ENCODE measurements around the gene BORCS5.
"Not testable (repeated sequence)": the region's sequence is repeated elsewhere in the genome, so short reads cannot be mapped to it uniquely, and the experiment has no call there.

Gene BORCS5
- long read RNA-seq, full-length matches to known transcripts: 46 of 51 reads
- long read RNA-seq, partial matches to known transcripts: 0 of 51 reads
- long read RNA-seq, other reads (novel, unspliced or antisense): 5 of 51 reads

GRCh38 chr12:12356896-12357718 is at the start of gene BORCS5:
Gene BORCS5, plus strand, starts transcription at chr12:12357078. Its CDS starts 374 bp downstream, at chr12:12357452.
- H3K27me3 ChIP-seq (ENCODE audit: insufficient read depth, poor library complexity, severe bottlenecking): no peaks in the 10 kb centered on the region
- TF ChIP-seq POLR2AphosphoS5 (IDR thresholded peaks at IDR 0.05; ENCODE audit: low read depth) (peak; percentile 95), SPI1 (IDR thresholded peaks at IDR 0.05; ENCODE audit: borderline replicate concordance, low read depth) (peak; percentile 31; the same call in 1 of the 2 replicates), GABPA (IDR thresholded peaks at IDR 0.05; ENCODE audit: low read depth) (peak; percentile 27; the same call in 1 of the 2 replicates), REST (IDR thresholded peaks at IDR 0.05; ENCODE audit: insufficient replicate concordance, low read depth) (peak; percentile 53)
- TF ChIP-seq, protein P1, sequence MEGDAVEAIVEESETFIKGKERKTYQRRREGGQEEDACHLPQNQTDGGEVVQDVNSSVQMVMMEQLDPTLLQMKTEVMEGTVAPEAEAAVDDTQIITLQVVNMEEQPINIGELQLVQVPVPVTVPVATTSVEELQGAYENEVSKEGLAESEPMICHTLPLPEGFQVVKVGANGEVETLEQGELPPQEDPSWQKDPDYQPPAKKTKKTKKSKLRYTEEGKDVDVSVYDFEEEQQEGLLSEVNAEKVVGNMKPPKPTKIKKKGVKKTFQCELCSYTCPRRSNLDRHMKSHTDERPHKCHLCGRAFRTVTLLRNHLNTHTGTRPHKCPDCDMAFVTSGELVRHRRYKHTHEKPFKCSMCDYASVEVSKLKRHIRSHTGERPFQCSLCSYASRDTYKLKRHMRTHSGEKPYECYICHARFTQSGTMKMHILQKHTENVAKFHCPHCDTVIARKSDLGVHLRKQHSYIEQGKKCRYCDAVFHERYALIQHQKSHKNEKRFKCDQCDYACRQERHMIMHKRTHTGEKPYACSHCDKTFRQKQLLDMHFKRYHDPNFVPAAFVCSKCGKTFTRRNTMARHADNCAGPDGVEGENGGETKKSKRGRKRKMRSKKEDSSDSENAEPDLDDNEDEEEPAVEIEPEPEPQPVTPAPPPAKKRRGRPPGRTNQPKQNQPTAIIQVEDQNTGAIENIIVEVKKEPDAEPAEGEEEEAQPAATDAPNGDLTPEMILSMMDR (IDR thresholded peaks at IDR 0.05; ENCODE audit: insufficient read depth, low read length): no peak
- peak; percentile 96 to 98 for DNase-seq (ENCODE audit: low read depth in 1 of 2, low spot score in 1 of 2)
- peak within 1 kb of the TSS; percentile 62 for H3K4me3 ChIP-seq (replicated peaks; ENCODE audit: insufficient read depth, low read length)
- H3K27ac ChIP-seq (replicated peaks): peak within 1 kb of the TSS; percentile 98

DNA sequence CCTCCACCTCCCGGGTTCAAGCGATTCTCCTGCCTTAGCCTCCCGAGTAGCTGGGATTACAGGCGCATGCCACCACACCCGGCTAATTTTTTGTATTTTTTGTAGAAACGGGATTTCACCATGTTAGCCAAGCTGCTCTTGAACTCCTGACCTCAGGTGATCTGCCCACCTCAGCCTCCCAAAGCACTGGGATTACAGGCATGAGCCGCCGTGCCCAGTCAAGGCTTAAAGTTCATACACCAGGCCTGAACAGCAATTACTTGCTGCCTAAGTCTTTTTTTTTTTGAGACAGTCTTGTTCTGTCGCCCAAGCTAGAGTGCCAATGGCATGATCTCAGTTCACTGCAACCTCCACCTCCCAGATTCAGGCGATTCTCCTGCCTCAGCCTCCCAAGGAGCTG is 46.2 kb upstream of the BORCS5 start:
- H3K27me3 ChIP-seq (ENCODE audit: insufficient read depth, poor library complexity, severe bottlenecking); DNase-seq (ENCODE audit: low read depth in 1 of 2, low spot score in 1 of 2); H3K27ac ChIP-seq (replicated peaks); H3K4me3 ChIP-seq (replicated peaks; ENCODE audit: insufficient read depth, low read length): not testable (repeated sequence)

GRCh38 chr12:12315838-12316237 is 41.0 kb upstream of the BORCS5 start:
- no peak for DNase-seq (ENCODE audit: low read depth in 1 of 2, low spot score in 1 of 2)
- no peak for TF ChIP-seq GABPA (IDR thresholded peaks at IDR 0.05; ENCODE audit: low read depth)
- Histone ChIP-seq H3K4me3 (replicated peaks; ENCODE audit: insufficient read depth, low read length) (no peak overlapping the region), H3K27me3 (ENCODE audit: insufficient read depth, poor library complexity, severe bottlenecking) (no peaks in the 10 kb centered on the region), H3K27ac (replicated peaks) (no peak overlapping the region)

DNA sequence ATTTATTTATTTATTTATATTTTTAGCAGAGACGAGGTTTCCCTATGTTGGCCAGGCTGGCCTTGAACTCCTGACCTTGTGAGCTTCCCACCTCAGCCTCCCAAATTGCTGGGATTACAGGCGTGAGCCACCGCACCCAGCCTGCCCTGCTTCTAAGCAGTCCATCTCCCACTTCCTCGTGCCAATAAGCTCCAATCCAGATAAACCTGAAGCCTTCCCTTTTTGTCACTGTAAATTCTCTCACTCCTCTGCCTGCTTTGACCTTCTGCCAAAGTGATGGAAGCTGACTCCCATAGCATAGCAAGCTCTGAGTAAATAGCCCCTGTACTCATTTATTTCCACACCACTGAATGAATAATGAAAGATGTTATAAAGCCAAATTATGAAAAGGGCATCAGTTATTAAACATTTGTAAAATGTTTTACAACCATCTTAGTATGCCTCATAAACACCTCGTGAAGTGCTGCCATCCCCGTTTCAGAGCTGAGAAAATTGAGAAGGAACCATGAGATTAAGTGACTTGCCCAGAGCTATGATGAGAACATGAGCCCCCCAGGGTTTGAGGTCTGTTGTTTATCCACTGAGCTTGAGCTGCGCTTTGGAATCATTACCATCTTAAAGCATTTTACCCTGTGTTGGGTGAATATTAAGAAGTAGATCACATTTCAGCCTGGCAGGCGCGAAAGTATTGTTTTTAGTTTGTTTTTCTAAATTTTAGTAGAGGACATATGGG is 37.3 kb upstream of the BORCS5 start:
- TF ChIP-seq GABPA (IDR thresholded peaks at IDR 0.05; ENCODE audit: low read depth) (no peak), REST (IDR thresholded peaks at IDR 0.05; ENCODE audit: insufficient replicate concordance, low read depth) (no peak), POLR2AphosphoS5 (IDR thresholded peaks at IDR 0.05; ENCODE audit: low read depth) (no peak), SPI1 (IDR thresholded peaks at IDR 0.05; ENCODE audit: borderline replicate concordance, low read depth) (no peak)
- TF ChIP-seq, protein P1 (IDR thresholded peaks at IDR 0.05; ENCODE audit: insufficient read depth, low read length): no peak
- Histone ChIP-seq H3K27ac (replicated peaks) (no peak overlapping the region), H3K4me3 (replicated peaks; ENCODE audit: insufficient read depth, low read length) (no peak overlapping the region)

More for the DNA sequence above, 37.3 kb upstream of the BORCS5 start:
- DNase-seq (ENCODE audit: low read depth in 1 of 2, low spot score in 1 of 2): no peak
- H3K27me3 ChIP-seq (ENCODE audit: insufficient read depth, poor library complexity, severe bottlenecking): no peaks in the 10 kb centered on the region

Data from HL-60 (cell line).